Astrocyte of the spinal cord (primary cell): ENCODE data around the gene SLC41A1.
"Not testable (repeated sequence)": the region's sequence is repeated elsewhere in the genome, so short reads cannot be mapped to it uniquely, and the experiment has no call there.

Source experiments
- DNase-seq: peaks from one replicate; pipeline ENCODE4 v3.0.0; 2011; ENCODE audit warnings: low read depth, low spot score
- H3K4me3 ChIP-seq: 2 replicates; pipeline ENCODE4 v1.5.1; 2011; ENCODE audit warnings: low read depth, mild to moderate bottlenecking, low read length, moderate library complexity
- in situ Hi-C: cut with HindIII; loops from 2 replicates; pipeline ENCODE4 v1.10.0; 2017; ENCODE audit warnings: low sequenced_read_pairs
- TF ChIP-seq, protein P1 (sequence below): IDR thresholded peaks from 2 replicates; pipeline ENCODE4 v1.5.1; 2012; ENCODE audit warnings: low read depth, mild to moderate bottlenecking, low read length, inconsistent platforms

The SLC41A1 gene

DNA sequence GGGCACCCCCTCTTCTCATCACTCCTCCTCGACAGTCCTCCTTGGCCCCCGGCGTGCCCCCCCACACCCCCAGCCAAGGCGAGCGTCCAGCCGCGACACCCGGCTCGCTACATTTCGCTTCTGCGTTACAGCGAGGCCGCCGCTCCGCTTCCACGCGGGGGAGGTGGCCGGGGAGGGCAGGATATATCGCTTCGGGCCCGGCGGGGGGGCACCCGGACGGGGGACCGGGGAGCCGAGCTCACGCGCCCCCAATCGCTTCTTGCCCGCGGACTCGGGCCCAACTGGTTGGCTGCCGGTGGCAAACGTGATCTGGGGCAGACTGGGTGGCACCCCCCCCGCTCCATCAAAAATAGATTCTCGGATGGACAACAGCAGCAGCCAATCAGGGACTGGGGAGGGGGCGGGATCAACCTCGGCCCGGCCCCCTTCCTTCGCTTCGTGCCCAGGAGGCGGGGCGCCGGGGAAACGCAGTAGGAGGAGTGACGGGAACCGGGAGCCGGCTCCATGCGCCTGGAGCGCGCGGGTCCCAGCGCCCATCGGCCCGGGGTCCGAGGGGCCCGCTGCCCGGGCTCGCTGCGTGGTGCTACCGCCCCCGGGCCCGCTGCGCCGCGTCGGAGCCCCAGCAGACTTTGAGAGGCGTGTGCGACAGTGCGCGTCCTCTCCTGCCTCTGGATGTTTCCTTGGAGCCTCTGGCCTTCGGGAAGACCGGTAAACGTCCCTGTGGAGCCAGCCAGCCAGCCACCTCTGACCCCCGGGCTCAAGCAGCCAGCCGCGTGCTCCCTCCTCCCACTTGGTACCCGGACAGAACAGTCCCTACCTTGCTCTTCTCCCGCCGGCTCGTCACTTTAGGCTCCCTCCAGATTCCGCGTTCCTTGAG is at the start of gene SLC41A1:
SLC41A1 (minus strand) TSS at position 321 of the 877 bp plus-strand sequence. CDS start 2,757 bp downstream, outside the sequence.
- peak; percentile 92 for DNase-seq
- in situ Hi-C loops, result no loop called here
- H3K4me3 ChIP-seq, result peak within 1 kb of the TSS; percentile 72
- TF ChIP-seq, protein P1, sequence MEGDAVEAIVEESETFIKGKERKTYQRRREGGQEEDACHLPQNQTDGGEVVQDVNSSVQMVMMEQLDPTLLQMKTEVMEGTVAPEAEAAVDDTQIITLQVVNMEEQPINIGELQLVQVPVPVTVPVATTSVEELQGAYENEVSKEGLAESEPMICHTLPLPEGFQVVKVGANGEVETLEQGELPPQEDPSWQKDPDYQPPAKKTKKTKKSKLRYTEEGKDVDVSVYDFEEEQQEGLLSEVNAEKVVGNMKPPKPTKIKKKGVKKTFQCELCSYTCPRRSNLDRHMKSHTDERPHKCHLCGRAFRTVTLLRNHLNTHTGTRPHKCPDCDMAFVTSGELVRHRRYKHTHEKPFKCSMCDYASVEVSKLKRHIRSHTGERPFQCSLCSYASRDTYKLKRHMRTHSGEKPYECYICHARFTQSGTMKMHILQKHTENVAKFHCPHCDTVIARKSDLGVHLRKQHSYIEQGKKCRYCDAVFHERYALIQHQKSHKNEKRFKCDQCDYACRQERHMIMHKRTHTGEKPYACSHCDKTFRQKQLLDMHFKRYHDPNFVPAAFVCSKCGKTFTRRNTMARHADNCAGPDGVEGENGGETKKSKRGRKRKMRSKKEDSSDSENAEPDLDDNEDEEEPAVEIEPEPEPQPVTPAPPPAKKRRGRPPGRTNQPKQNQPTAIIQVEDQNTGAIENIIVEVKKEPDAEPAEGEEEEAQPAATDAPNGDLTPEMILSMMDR, result no peak

DNA sequence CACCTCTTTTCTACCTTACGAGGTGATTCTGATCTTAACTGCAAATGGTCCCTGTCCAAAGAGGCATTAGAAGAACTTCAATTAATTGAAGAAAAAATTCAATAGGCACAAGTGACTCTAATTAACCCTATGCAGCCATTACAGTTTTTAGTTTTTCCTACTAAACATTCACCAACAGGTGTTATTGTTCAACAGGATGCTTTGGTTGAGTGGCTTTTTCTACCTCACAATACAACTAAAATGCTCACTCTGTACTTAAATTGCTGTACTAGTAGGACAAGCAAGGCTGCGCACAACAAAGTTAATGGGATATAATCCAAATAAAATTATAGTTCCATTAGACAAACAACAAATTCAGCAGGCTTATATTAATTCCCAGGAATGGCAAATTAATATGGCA is 48.5 kb upstream of the SLC41A1 start:
- in situ Hi-C loops, result no loop called here
- no peak for DNase-seq
- no peak overlapping the region for H3K4me3 ChIP-seq
- TF ChIP-seq, protein P1, result no peak

- TF ChIP-seq, protein P1, result no peak
- in situ Hi-C loops, result no loop called here
- no peak for DNase-seq
- H3K4me3 ChIP-seq, result no peak overlapping the region
These were observed 45.4 kb upstream of the SLC41A1 start for GRCh38 chr1:205858141-205858961.

GRCh38 chr1:205857501-205857900 is 44.5 kb upstream of the SLC41A1 start:
- DNase-seq, H3K4me3 ChIP-seq, in situ Hi-C loops: not testable (repeated sequence)

DNA sequence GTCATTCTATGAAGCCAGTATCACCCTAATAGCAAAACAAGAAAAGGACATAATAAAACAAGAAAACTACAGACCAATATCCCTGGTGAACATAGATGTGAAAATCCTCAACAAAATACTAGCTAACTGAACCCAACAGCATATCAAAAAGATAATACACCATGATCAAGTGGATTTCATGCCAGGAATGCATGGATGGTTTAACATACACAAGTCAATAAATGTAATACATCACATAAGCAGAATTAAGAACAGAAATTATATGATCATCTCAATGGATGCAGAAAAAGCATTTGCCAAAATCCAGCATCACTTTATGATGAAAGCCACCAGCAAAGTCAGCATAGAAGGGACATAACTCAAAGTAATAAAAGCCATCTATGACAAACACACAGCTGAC is 43.4 kb upstream of the SLC41A1 start:
- no peak for DNase-seq
- in situ Hi-C loops, result no loop called here
- TF ChIP-seq, protein P1, result no peak
- H3K4me3 ChIP-seq, result no peak overlapping the region

DNA sequence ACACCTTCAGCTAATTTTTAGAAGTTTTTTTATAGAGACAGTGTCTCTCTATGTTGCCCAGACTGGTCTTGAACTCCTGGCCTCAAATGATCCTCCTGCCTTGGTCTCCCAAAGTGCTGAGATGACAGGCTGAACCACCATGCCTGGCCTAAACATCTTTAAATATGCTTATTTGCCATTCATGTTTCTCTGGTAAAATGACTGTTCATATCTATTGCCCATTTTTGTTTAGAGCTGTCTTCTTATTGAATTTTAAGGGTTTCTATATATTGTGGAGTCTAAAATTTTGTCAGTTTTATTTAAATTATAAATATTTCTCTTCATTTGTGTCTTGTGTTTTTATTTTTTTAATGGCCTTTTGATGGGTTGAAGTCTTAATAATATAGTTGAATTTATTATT is 40.0 kb upstream of the SLC41A1 start:
- H3K4me3 ChIP-seq, result no peak overlapping the region
- TF ChIP-seq, protein P1, result no peak
- in situ Hi-C loops, result no loop called here
- DNase-seq, result no peak

DNA sequence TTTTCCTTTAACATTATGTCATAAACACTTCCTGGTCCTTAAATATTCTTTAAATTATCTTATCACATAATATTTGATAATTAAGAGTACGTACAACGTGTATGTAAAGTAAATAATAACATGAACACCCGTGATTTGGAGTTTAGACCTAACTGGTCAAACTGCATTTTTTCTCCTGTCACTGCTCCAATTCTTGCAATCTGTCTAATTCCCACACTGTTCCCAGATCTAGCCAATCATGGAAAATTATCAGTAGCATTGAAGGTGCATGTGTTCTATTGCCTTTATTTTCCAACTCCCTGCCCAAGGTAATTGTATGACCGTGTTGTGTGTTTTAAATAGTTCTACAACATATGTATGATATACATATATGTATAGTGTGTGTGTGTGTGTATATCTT is 39.0 kb upstream of the SLC41A1 start:
- TF ChIP-seq, protein P1, result no peak
- no peak overlapping the region for H3K4me3 ChIP-seq
- in situ Hi-C loops, result no loop called here
- DNase-seq, result no peak
